Fibroblast of skin of scalp (primary cell): ENCODE data around the gene CANX. TPM values are rescaled to one million over a fixed set of nuclear protein-coding genes. Genes with fewer than 3 reads are reported as not detected.
A peak's percentile ranks its signal among the peaks of the same experiment; 100 is the strongest.
"Not testable (repeated sequence)": the region's sequence is repeated elsewhere in the genome, so short reads cannot be mapped to it uniquely, and the experiment has no call there.

Source experiments
- DNase-seq: peaks from one replicate; pipeline ENCODE4 v3.0.0-alpha.2; 2013
- polyA plus RNA-seq, 2 experiments: library from polyadenylated mRNA; unstranded; fragments of 120-200 nt; gene quantifications; one replicate each; pipeline ENCODE4 v1.2.1, GENCODE V29; 2013; ENCODE audit not compliant: insufficient read length in 2 of 2

Gene CANX
- 452 TPM for polyA plus RNA-seq (2013, experiment 1 of 2; ENCODE audit: insufficient read length)
- 508 TPM for polyA plus RNA-seq (2013, experiment 2 of 2; ENCODE audit: insufficient read length)

- DNase-seq: no peak
Measured at GRCh38 chr5:179698935-179699615, at the start of gene CANX. Gene CANX, plus strand, starts transcription at chr5:179698967. Its CDS starts 6,715 bp downstream, at chr5:179705682.

- DNase-seq: not testable (repeated sequence)
Measured at GRCh38 chr5:179649166-179649703, 49.5 kb upstream of the CANX start.

- DNase-seq: not testable (repeated sequence)
Measured at GRCh38 chr5:179650245-179650644, 48.5 kb upstream of the CANX start.

- DNase-seq: not testable (repeated sequence)
Measured at GRCh38 chr5:179653135-179653534, 45.6 kb upstream of the CANX start.

- not testable (repeated sequence) for DNase-seq
Measured at GRCh38 chr5:179657302-179658178, 41.2 kb upstream of the CANX start.

GRCh38 chr5:179658179-179658856, 40.4 kb upstream of the CANX start:
- peak; percentile 32 for DNase-seq

- not testable (repeated sequence) for DNase-seq
Measured at GRCh38 chr5:179661647-179662046, 37.1 kb upstream of the CANX start.

GRCh38 chr5:179668391-179668790, 30.4 kb upstream of the CANX start:
- DNase-seq: peak; percentile 53

- peak; percentile 95 for DNase-seq
Measured at GRCh38 chr5:179678223-179679013, 20.3 kb upstream of the CANX start.

- peak; percentile 78 for DNase-seq
Measured at GRCh38 chr5:179679014-179679674, 19.6 kb upstream of the CANX start.

- no peak for DNase-seq
Measured at GRCh38 chr5:179680014-179680779, 18.6 kb upstream of the CANX start.

GRCh38 chr5:179680780-179681401, 17.9 kb upstream of the CANX start, which contains the start of gene CBY3:
Gene CBY3, minus strand, starts transcription at chr5:179681034. Its CDS starts 116 bp downstream, at chr5:179680918.
- no peak for DNase-seq

- not testable (repeated sequence) for DNase-seq
Measured at GRCh38 chr5:179689212-179689611, 9.6 kb upstream of the CANX start.

- DNase-seq: no peak
Measured at GRCh38 chr5:179694561-179694960, 4.2 kb upstream of the CANX start.

- DNase-seq: no peak
Measured at GRCh38 chr5:179696603-179697002, 2.2 kb upstream of the CANX start.

GRCh38 chr5:179697108-179697507, 1.7 kb upstream of the CANX start:
- DNase-seq: no peak

- not testable (repeated sequence) for DNase-seq
Measured at GRCh38 chr5:179697543-179697942, 1.2 kb upstream of the CANX start.

- peak; percentile 100 for DNase-seq
Measured at GRCh38 chr5:179697993-179698934, 503 bp upstream of the CANX start.
